ENCODE measurements around the gene WRNIP1.

GRCh38 chr6:2765896-2766766, 938 bp downstream of the WRNIP1 start:
- TF ChIP-seq CTCF (IDR thresholded peaks at IDR 0.05; ENCODE audit: control extremely low read depth in 1 of 3, insufficient read depth in 1 of 3, low read depth in 1 of 3, low read length in 3 of 3) = no peak
- no peak for TF ChIP-seq YY1 (IDR thresholded peaks at IDR 0.05; ENCODE audit: low read depth, low read length)
- no peak for TF ChIP-seq BRCA1 (IDR thresholded peaks at IDR 0.05; ENCODE audit: low read depth, low read length)
- TF ChIP-seq TEAD4 (IDR thresholded peaks at IDR 0.05; ENCODE audit: low read depth, low read length) = no peak
- TF ChIP-seq, protein P1, sequence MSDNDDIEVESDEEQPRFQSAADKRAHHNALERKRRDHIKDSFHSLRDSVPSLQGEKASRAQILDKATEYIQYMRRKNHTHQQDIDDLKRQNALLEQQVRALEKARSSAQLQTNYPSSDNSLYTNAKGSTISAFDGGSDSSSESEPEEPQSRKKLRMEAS (IDR thresholded peaks at IDR 0.05) = no peak
- TF ChIP-seq RXRA (IDR thresholded peaks at IDR 0.05; ENCODE audit: insufficient read depth, low read depth, low read length) = no peak
- no peak for TF ChIP-seq KDM5A (IDR thresholded peaks at IDR 0.05; ENCODE audit: low read length)
- no peak for TF ChIP-seq EP300 (IDR thresholded peaks at IDR 0.05; ENCODE audit: borderline replicate concordance in 1 of 2, low read depth in 2 of 2, low read length in 2 of 2)
- TF ChIP-seq POLR2A (IDR thresholded peaks at IDR 0.05; ENCODE audit: control extremely low read depth in 1 of 2, low read depth in 2 of 2, low read length in 2 of 2) = no peak; a peak in 1 of 3 replicates

Data from H1 (cell line).